GM18511 (cell line): ENCODE measurements around the gene SLC25A33.
A peak's percentile ranks its signal among the peaks of the same experiment; 100 is the strongest.
"Not testable (repeated sequence)": the region's sequence is repeated elsewhere in the genome, so short reads cannot be mapped to it uniquely, and the experiment has no call there.

Experiments
- ATAC-seq: cut with Tn5 transposase; IDR thresholded peaks from one replicate; pipeline ENCODE4 v1.9.1; 2021; ENCODE audit warnings: mild to moderate bottlenecking, moderate library complexity; ENCODE audit not compliant: unreplicated experiment

The SLC25A33 gene

DNA sequence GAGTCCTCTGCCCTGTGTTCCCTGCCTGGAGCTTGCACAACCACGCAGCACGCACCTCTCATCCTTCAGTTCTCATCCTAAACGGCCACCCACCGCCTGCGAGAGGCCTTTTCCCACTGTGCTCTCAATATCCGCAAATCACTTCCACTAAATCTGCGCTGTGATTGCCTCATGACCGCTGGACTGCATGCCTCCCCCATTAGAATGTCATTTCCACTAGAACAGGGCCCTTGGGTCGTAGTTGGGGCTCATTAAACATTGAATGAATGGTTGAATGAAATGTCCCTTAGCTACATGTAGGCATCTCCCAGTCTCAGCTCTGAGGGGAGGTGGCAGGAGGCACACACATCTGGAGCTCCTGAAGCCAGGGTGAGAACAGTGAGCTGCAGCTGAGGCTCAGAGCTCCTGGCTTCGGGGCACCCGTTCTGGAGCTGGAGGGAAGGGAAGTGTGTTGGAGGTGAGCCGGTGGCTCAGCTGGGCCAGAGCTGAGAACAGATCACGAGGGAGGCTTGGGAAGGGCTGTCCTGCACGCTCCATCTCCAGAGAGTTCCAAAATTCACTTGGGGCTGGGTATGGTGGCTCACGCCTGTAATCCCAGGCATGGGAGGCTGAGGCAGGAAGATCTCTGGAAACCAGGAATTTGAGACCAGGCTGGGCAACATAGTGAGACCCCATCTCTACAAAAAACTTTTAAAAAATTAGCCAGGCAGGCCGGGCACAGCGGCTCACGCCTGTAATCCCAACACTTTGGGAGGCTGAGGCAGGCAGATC, 79.8 kb downstream of the SLC25A33 start:
- ATAC-seq, result no peak

GRCh38 chr1:9621032-9621431, 81.8 kb downstream of the SLC25A33 start:
- ATAC-seq, result no peak

DNA sequence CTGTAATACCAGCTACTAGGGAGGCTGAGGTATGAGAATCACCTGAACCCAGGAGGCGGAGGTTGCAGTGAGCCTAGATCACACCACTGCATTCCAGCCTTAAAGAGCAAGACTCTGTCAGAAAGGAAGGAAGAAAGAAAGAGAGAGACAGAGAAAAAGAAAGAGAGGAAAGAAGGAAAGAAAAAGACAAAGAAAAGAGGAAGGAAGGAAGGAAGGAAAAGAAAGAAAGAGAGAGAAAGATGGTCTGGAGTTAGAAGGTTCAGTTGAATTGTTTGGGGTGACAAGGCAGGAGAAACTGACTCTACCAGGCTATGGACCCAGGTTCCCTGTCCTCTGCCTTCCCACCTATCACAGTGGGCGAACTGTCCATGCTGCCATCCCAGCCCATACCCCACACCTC, 84.8 kb downstream of the SLC25A33 start:
- ATAC-seq, result no peak

- ATAC-seq, result not testable (repeated sequence)
Observed at GRCh38 chr1:9625030-9625429, 85.8 kb downstream of the SLC25A33 start.

DNA sequence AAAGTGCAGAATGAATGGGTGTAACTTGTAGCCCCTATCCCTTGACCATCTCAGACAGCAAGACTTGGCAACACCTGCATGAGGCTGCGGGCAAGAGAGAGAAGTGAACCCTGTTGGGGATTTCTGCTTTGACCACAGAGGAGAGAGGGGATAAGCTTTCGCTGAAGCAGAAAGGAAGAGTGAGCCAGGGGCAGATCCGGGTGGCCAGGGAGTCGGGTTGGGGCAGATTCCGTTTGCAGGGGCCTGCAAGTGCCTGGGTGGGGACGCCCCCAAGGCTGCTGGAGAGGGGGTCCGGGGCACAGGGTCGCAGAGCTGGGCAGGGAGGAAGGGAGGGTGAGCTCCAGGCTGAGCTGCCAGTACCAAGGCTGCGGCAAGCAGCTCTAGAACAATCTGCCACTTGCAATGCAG, 86.9 kb downstream of the SLC25A33 start:
- ATAC-seq, result peak; percentile 43

DNA sequence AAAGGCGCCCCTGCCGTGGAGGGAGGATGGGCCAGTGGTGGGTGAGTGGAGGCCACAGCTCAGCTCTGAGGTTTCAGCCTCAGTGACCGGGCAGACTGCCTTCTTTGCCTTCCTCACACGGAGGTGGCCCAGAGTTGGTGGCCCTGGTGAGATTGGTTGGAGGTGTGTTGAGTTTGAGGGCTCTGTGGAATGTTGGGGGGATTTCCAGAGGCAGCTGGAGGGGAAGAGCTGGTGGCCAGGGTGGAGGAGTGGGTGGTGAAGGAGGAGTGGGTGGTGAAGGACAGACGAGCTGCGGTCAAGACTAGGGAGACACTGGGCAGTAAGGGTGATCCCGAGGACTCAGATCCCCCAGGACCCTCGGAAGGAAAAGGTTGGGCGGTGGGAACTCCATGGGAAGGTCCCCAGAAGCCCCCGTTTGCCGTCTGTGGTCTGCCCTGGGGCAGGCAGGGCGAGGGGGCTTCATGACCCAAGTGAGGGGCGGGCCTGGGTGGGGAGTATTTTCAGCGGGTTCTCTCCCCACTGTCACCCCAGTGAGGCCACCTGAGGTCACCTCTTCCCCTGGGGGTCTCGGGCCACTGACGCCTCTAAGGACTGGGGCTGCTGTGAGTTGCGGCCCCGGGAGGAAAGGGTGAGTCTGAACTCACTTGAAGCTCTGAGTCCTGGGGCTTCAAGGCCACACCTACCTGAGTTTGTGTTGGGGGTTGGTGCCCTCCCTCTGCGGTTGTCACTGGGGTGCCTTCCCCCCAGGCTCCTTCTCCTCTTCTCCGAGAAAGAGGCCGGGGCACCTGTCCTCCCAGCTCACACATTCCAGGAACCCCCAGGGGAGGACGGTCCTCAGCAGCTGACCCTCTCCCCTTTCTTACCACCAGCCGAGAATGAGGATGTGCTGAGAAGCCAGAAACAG, 89.5 kb downstream of the SLC25A33 start:
- ATAC-seq, result peak; percentile 25

DNA sequence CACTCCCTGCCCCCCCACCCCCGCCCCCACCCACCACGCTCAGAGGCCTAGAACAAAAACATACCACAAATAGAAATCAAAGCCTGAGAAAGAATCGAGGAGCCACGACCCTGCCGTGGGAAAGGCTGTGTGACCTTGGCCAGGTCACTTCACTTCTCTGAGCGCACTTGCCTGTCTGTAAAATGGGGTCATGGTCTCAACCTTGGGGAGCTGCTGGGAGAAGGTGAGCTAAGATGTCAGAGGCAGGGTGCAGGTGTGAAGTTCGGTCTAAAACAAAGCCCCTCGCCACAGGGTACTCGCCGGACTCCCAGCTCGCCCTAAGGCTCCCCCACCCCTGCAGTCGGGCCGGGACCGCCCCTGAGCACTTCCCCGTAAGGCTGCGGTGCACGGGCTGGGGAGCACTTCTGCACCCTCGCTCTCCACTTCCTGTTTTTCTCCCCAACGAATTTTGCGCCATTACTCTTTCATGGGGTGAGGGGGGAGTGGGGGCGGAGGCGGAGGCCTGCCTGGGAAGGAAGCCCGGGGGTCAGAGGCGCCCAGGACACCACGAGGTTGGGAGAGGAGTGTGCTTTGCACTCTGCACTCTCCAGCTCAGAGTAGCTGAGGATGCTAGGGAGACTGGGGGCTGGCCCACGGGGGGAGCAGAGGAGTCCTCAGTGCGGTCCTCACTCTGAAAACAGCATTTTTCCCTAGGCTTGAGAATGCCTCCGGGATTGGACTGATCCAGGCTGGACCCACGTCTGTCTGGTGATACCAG, 90.4 kb downstream of the SLC25A33 start:
- peak; percentile 36 for ATAC-seq

GRCh38 chr1:9630331-9631111, 91.3 kb downstream of the SLC25A33 start:
- no peak for ATAC-seq

- ATAC-seq, result no peak
Observed at GRCh38 chr1:9631613-9632012, 92.3 kb downstream of the SLC25A33 start.

DNA sequence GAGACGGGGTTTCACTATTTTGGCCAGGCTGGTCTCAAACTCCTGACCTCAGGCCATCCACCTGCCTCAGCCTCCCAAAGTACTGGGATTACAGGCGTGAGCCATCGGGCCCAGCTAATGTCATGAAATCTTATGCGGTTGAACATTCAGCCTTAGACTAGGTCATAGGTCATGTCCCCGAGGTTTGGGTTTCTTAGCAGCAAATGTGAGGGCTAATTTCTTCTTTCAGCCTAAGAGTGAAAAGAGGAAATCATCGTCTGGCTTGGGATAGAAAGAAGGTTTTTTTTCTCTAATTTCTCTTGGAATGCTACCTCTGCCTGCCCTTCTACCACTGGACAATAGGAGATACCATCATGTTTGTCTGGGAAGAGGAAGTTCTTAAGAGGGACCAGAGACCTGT, 94.2 kb downstream of the SLC25A33 start:
- no peak for ATAC-seq

GRCh38 chr1:9634582-9634981, 95.3 kb downstream of the SLC25A33 start:
- no peak for ATAC-seq
